ENCODE data around the gene TSPAN15.

- TF ChIP-seq ZNF274 (IDR thresholded peaks at IDR 0.05; ENCODE audit: low read depth, low read length) (no peak), YY1 (IDR thresholded peaks at IDR 0.05; ENCODE audit: insufficient read depth, insufficient read length) (no peak)
Measured at GRCh38 chr10:69426376-69426727, 24.9 kb upstream of the TSPAN15 start.
